Hematopoietic multipotent progenitor cell treated with erythropoietin and hydrocortisone succinate and interleukin-3 and kit ligand, for 6 days (in vitro differentiated cells): ENCODE data around the gene MEIKIN.

ENCODE experiments used
- DNase-seq: peaks from one replicate; pipeline ENCODE4 v3.0.0-alpha.2; 2015

MEIKIN gene

DNA sequence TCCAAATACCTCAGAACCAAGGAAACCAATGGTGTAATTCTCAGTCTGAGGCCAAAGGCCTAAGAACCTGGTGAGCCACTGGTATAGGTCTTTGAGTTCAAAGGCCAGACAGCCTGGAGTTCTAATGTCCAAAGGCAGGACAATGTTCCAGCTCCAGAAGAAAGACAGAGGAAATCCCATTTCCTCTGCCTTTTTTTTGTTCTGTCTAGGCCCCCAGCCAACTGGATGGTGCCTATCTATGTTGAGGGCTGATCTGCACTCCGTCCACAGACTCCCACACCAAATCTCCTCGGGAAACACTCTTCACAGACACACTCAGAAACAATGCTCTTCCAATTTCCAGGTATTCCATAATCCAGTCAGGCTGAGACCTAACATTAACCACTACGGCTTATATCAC, 178.8 kb downstream of the MEIKIN start:
- no peak for DNase-seq

DNA sequence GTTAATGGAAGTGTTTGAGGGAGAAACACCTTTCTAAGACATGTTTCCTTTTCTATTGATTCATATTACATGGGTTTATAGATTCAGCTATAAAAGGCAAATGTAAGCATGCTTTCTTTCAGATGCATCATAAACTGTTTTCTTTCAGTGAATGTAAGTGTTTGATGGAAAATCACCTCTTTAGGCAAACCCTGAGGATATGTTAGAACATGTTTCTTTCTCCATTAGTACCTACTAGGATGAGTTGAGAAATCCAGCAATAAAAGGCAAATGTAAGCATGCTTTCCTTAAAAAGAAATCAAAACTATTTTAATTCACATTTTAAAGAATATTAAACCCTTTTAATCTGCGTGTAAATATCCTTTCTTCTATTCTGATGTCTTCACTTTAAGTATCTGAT, 180.2 kb downstream of the MEIKIN start:
- no peak for DNase-seq

DNA sequence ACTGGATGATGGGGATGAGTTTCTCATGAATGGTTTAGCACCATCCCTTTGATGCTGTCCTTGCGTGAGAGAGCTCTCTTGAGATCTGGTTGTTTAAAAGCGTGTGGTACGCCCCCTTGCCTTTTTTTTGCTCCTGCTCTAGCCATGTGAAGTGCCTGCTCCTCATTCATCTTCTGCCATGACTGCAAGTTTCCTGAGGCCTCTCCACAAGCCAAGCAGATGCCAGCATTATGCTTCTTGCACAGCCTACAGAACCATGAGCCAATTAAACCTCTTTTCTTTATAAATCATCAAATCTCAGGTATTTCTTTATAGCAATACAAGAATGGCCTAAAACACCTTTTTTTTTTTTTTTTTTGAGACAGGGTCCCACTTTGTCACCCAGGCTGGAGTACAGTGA, 181.5 kb downstream of the MEIKIN start:
- no peak for DNase-seq

DNA sequence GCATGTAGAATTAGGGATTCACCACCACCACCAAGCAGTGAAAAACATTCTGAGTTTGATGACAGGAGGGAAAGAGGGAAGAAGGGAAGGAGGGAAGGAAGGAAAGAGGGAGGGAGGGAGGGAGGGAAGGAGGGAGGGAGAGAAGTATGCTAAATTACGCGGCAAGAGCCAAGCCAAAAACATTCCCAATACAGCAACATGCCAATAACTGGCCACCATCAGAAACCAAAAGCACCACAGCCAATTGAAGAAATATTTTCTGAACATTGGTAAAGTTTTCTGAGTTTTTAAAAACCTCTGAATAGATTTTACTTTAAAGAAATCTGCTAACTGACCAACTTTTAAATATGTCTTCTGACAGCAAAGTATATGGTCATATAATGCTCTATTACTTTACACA, 184.7 kb downstream of the MEIKIN start:
- DNase-seq, result no peak

DNA sequence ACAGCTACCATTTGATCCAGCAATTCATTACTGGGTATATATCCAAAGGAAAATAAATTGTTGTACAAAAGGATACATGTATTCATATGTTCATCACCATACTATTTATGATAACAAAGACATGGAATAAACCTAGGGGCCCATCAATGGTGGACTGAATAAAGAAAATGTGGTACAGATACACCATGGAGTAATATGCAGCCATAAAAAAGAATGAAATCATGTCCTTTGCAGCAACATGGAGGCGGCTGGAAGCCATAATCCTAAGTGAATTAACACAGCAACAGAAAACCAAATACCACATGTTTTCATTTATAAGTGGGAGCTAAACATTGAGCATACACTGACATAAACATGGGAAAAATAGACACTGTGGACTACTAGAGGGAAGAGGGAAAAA, 185.8 kb downstream of the MEIKIN start:
- DNase-seq, result no peak

DNA sequence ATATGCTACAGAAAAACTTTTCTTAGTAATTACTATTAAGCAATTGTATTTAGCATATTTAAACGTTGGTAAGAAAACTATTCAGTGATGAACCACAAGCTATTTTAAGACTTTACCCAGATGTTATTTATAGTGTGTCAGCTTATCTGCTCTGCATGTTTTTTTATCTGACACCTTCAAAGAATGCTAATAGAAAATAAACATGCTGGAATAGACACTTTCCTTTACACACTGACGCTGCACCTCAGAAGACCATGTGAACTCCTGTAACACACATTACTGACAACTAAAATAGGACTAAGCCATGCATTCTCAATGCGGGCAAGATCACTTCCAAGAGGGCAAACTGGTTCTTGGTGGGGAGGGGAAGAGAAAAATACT, 187.0 kb downstream of the MEIKIN start:
- peak; percentile 33 for DNase-seq

DNA sequence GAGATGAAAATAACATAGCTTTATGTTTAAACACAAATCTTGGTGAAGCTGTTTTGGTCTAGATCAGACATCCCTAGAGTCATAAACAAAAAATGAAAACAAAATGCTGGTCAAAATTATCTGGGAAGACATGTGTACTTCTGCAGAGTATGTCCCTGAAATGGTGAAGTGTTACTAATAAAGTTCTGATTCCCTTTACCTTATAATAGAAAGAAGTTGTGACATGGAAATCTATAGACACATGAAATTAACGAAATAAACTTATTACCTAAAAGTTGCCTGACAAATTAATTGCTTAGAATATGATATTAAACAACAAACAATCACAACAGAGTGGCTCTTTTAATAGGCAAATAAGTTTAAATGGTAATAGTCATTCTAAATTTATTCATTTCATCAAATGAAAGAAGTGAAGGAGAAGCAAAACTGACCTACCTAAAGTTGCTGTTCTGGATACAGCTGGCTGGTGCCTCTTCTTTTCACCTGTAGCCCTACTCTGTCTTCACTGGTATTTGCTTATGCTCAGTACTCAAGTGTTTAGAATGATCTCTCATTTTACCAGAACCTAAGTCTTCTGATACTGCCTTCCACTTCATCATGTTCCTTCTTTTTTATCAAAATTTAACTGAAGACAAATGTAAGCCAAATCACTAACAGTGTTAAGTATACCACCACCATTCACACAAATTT, 187.5 kb downstream of the MEIKIN start:
- DNase-seq, result no peak
